Endothelial cell of umbilical vein (primary cell): ENCODE results near the gene MIXL1. TPM values are rescaled to one million over a fixed set of nuclear protein-coding genes. Genes with fewer than 3 reads are reported as not detected.

Experiments used
- BruUV-seq: library from RNA; stranded (reverse); fragments of 400-500 nt; replicated peaks from 2 replicates; lab custom pipeline; 2021; lab: Mats Ljungman, UMichigan
- CTCF ChIA-PET: fragments of 300-600, 350-600 bp; sonication (Branson Sonifier 250); formaldehyde crosslinking; loops from one replicate; lab custom pipeline; 2021; ENCODE audit warnings: antibody characterized with exemption, inconsistent platforms; lab: Charles Lee
- POLR2A ChIA-PET: fragments of 300-600, 350-600 bp; sonication (Branson Sonifier 250); formaldehyde crosslinking; loops from one replicate; lab custom pipeline; 2021; ENCODE audit warnings: antibody characterized with exemption, inconsistent platforms; lab: Charles Lee
- DNase-seq: peaks from one replicate; pipeline ENCODE4 v3.0.0-alpha.2; 2011; ENCODE audit warnings: low read depth, low spot score
- FAIRE-seq: peaks from 2 replicates; lab custom pipeline; 2011; peaks lifted over from hg19 to GRCh38; lab: Jason Lieb, UNC
- H2AFZ ChIP-seq: 2 replicates; pipeline ENCODE4 v1.6.0; 2012; ENCODE audit warnings: low read depth, low read length, control low read depth, inconsistent platforms
- H3K27ac ChIP-seq: 2 replicates; pipeline ENCODE4 v1.5.1; 2011; ENCODE audit warnings: low read depth, mild to moderate bottlenecking, control low read depth, low read length, moderate library complexity; ENCODE audit not compliant: insufficient read depth
- H3K27me3 ChIP-seq, 2 experiments: 2 replicates each; pipeline versions ENCODE4 v1.6.0 to v1.6.1; 2011; ENCODE audit warnings: low read length in 2 of 2, mixed read lengths in 1 of 2; ENCODE audit not compliant: control insufficient read depth in 2 of 2, insufficient read depth in 2 of 2
- H3K36me3 ChIP-seq, 2 experiments: 2 replicates in 1 of 2; 3 replicates in 1 of 2; pipeline ENCODE4 v1.5.1; 2011; ENCODE audit warnings: low read length in 2 of 2, mild to moderate bottlenecking in 1 of 2, moderate library complexity in 1 of 2; ENCODE audit not compliant: control insufficient read depth in 2 of 2, insufficient read depth in 2 of 2; ENCODE audit errors: extremely low read depth in 1 of 2
- H3K4me1 ChIP-seq: 3 replicates; pipeline ENCODE4 v1.5.1; 2011; ENCODE audit warnings: mild to moderate bottlenecking, low read length; ENCODE audit not compliant: control insufficient read depth, insufficient read depth; ENCODE audit errors: extremely low read depth
- H3K4me2 ChIP-seq: 2 replicates; pipeline ENCODE4 v1.6.1; 2011; ENCODE audit warnings: low read length, control low read depth, mixed read lengths; ENCODE audit not compliant: insufficient read depth
- H3K4me3 ChIP-seq, 3 experiments: fragments of 200-600 bp in 1 of 3; sonication (generic), shearing (Covaris generic) in 1 of 3; replicated peaks in 1 of 3; 2 replicates each; pipeline ENCODE4 v1.5.1; 2011 to 2016; ENCODE audit warnings: control low read depth in 3 of 3, low read length in 3 of 3, mild to moderate bottlenecking in 2 of 3, inconsistent platforms in 1 of 3, low read depth in 1 of 3, moderate library complexity in 1 of 3; ENCODE audit not compliant: insufficient read depth in 1 of 3
- H3K79me2 ChIP-seq: 2 replicates; pipeline ENCODE4 v1.6.0; 2012; ENCODE audit warnings: low read length, inconsistent platforms; ENCODE audit not compliant: control insufficient read depth, insufficient read depth
- H3K9ac ChIP-seq: replicated peaks from 2 replicates; pipeline ENCODE3; 2011; ENCODE audit warnings: low read length, control low read depth; ENCODE audit not compliant: insufficient read depth; ENCODE audit errors: extremely low read depth
- H3K9me1 ChIP-seq: replicated peaks from 3 replicates; pipeline ENCODE4 v1.6.0; 2011; ENCODE audit warnings: mild to moderate bottlenecking, low read length; ENCODE audit not compliant: control insufficient read depth, insufficient read depth; ENCODE audit errors: extremely low read depth
- H3K9me3 ChIP-seq: replicated peaks from 2 replicates; pipeline ENCODE4 v1.5.1; 2012; ENCODE audit warnings: low read length, inconsistent platforms; ENCODE audit not compliant: control insufficient read depth, insufficient read depth
- H4K20me1 ChIP-seq: replicated peaks from 2 replicates; pipeline ENCODE3; 2011; ENCODE audit warnings: mild to moderate bottlenecking, low read length; ENCODE audit not compliant: control insufficient read depth, insufficient read depth; ENCODE audit errors: extremely low read depth
- EZH2 ChIP-seq: IDR thresholded peaks from 2 replicates; pipeline ENCODE4 v1.6.1; 2012; ENCODE audit warnings: borderline replicate concordance, low read depth, mild to moderate bottlenecking, moderate library complexity, low read length, inconsistent platforms; ENCODE audit not compliant: severe bottlenecking
- FOS ChIP-seq: IDR thresholded peaks from 2 replicates; pipeline ENCODE4 v1.6.1; 2011; ENCODE audit warnings: mild to moderate bottlenecking, low read length, moderate library complexity, borderline replicate concordance; ENCODE audit not compliant: insufficient read depth
- GATA2 ChIP-seq: IDR thresholded peaks from 2 replicates; pipeline ENCODE4 v1.7.0; 2011; ENCODE audit warnings: low read depth, mild to moderate bottlenecking, moderate library complexity, mixed read lengths, low read length; ENCODE audit not compliant: insufficient read length, insufficient read depth
- JUN ChIP-seq: IDR thresholded peaks from 2 replicates; pipeline ENCODE4 v1.6.1; 2011; ENCODE audit warnings: borderline replicate concordance, low read depth; ENCODE audit not compliant: insufficient read length, insufficient read depth
- MYC ChIP-seq: IDR thresholded peaks from one replicate; pipeline ENCODE4 v1.6.1; 2011; ENCODE audit warnings: mild to moderate bottlenecking, low read depth, low read length
- POLR2A ChIP-seq: IDR thresholded peaks from 2 replicates; pipeline ENCODE4 v1.6.1; 2012; ENCODE audit warnings: low read depth, mild to moderate bottlenecking, control low read depth, low read length
- POLR2AphosphoS5 ChIP-seq: IDR thresholded peaks from 2 replicates; pipeline ENCODE4 v1.6.1; 2012; ENCODE audit warnings: low read depth, mild to moderate bottlenecking, control low read depth, low read length, moderate library complexity; ENCODE audit not compliant: insufficient read depth
- dilution Hi-C: fragments of 300-500 bp; cut with MboI; formaldehyde crosslinking; loops from one replicate; pipeline ENCODE4 v1.15.0; 2019; ENCODE audit warnings: low sequenced_read_pairs; ENCODE audit not compliant: extremely low pct_ligation_motif_present
- intact Hi-C: fragments of 100-400 bp; cut with micrococcal nuclease; formaldehyde crosslinking; loops from one replicate; pipeline ENCODE4 v1.10.0; 2022
- polyA plus RNA-seq, 4 experiments: library from polyadenylated mRNA; depleted of rRNA in 3 of 4; stranded (reverse) in 3 of 4; unstranded in 1 of 4; fragments of >200 nt; gene quantifications; 2 replicates each; pipeline versions ENCODE4 v1.2.1 to v1.2.3, GENCODE V29; 2011 to 2012; ENCODE audit warnings: missing spikeins in 1 of 4
- total RNA-seq: library from RNA; stranded (reverse); gene quantifications from 2 replicates; pipeline ENCODE4 v1.2.3, GENCODE V29; 2021
- TF ChIP-seq, protein P1 (sequence below): IDR thresholded peaks from 2 replicates; pipeline ENCODE4 v1.6.1; 2011; ENCODE audit not compliant: insufficient read depth, insufficient read length
- TF ChIP-seq, protein P2 (sequence below), 2 donors: IDR thresholded peaks; 1 replicate in 1 of 2; 2 replicates in 1 of 2; pipeline ENCODE4 v1.5.1; 2011; ENCODE audit warnings: low read length in 2 of 2, mild to moderate bottlenecking in 2 of 2, moderate library complexity in 2 of 2, control low read depth in 1 of 2, inconsistent platforms in 1 of 2, low read depth in 1 of 2; ENCODE audit not compliant: insufficient read depth in 1 of 2; ENCODE audit errors: extremely low read depth in 1 of 2

MIXL1 gene
- total and polyA plus RNA-seq, 2 donors (not counting 3 experiments of a cell fraction or from before 2014, with no cell fraction given): 0.58 to 1.2 TPM

DNA sequence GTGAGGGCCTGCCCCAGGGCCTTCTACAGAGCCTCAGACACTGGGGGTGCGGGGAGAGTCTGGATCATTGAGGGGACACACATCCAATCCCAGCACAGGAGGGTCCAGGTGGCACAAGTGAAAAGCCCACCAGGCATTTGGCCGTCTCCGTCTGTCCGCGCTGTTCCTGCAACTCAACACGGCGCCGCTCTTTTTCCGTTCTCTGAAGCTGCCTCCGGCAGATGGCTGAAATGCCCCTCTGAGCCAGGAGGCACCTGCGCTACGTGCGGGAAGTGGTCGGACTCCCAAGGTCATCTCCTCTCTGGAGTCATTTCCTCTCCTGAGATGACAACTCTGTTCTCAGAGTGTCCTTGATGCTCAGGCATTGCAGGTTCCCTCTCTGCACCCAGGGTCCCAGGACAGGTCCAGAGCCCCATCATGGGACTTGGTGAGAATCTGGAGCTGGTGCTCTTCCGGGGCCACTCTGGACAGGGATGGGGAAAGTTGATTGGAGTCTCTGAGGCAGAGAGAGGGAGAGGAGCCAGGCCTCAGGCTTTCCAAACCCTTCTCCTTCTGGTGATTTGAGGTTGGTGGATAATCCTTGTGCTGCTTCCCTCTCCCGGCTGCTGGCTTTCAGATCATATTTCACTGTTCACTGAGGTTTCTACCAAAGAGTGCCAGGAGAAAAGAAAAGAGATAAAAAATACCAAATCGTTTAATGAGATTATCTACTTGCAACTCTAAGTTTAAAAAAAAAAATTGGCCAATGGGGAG, 14.0 kb upstream of the MIXL1 start:
- ChIA-PET POLR2A (no interaction called here), CTCF (interaction anchor here (1.7 to 1.8 kb wide), 2 partner anchors 8 to 84 kb away, joined by 4 to 6 read pairs; no protein-coding TSS in a partner anchor)
- no peak overlapping the region for H3K4me3 ChIP-seq
- no peaks in the 10 kb centered on the region for H3K79me2 ChIP-seq
- H3K9me3 ChIP-seq: no peaks in the 10 kb centered on the region
- H4K20me1 ChIP-seq: no peaks in the 10 kb centered on the region
- H3K36me3 ChIP-seq: no peaks in the 10 kb centered on the region
- H3K9me1 ChIP-seq: no peaks in the 10 kb centered on the region
- H3K27ac ChIP-seq: no peak overlapping the region
- no peak overlapping the region for H2AFZ ChIP-seq
- FAIRE-seq: no peak
- no TSS peak for BruUV-seq
- H3K4me1 ChIP-seq: no peaks in the 10 kb centered on the region
- H3K27me3 ChIP-seq: no peaks in the 10 kb centered on the region
- H3K9ac ChIP-seq: no peak overlapping the region
- no peak for TF ChIP-seq MYC
- TF ChIP-seq POLR2AphosphoS5: no peak
- TF ChIP-seq FOS: no peak
- TF ChIP-seq, protein P1, sequence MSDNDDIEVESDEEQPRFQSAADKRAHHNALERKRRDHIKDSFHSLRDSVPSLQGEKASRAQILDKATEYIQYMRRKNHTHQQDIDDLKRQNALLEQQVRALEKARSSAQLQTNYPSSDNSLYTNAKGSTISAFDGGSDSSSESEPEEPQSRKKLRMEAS: no peak
- TF ChIP-seq EZH2: no peak
- no peak overlapping the region for H3K4me2 ChIP-seq
- dilution Hi-C loops (no loop called here), intact Hi-C loops (no loop called here)
- no peak for DNase-seq

DNA sequence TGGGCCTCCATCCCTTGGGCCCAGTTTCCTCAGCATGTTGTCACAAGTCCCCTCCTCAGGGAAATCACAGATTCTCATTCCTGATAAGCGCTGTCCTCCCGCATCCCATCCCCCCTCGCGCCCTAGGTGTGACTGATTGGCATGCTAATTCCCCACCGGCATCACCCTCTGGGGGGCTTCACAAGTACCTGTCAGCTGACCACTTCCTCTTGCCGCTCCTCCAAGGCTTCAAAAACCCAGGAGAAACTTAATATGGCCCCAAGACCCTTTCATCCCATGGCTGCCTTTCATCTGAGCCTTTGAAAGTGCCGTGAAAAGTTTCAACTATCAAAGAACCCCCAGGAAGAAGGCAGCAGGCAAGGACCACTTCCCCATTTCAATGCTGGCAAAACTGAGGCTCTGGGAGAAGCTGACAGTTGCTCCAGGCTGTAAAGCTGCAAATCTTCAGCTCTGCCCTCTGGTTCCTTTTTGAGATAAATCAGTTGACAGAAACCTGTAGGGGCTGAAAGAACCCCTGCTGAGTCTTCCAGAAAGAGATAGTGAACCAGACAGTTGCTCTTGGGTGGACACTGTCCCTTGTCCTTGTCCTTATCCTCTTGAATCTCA, 12.8 kb upstream of the MIXL1 start:
- no peaks in the 10 kb centered on the region for H3K9me3 ChIP-seq
- dilution Hi-C loops: no loop called here
- POLR2A ChIA-PET: no interaction called here

More for the DNA sequence above, 12.8 kb upstream of the MIXL1 start:
- intact Hi-C loops: no loop called here
- H3K4me2 ChIP-seq: no peak overlapping the region
- no peak overlapping the region for H3K9ac ChIP-seq
- CTCF ChIA-PET: interaction anchor here (1.7 to 1.8 kb wide), 2 partner anchors 9 to 85 kb away, joined by 4 to 6 read pairs; no protein-coding TSS in a partner anchor
- H2AFZ ChIP-seq: no peak overlapping the region
- FAIRE-seq (no peak), DNase-seq (no peak)
- H3K4me3 ChIP-seq: no peak overlapping the region
- no peaks in the 10 kb centered on the region for H3K36me3 ChIP-seq
- no TSS peak for BruUV-seq
- H3K27me3 ChIP-seq: no peaks in the 10 kb centered on the region
- H3K4me1 ChIP-seq: no peaks in the 10 kb centered on the region
- TF ChIP-seq FOS: no peak
- no peak for TF ChIP-seq MYC
- TF ChIP-seq EZH2: no peak
- TF ChIP-seq, protein P1: no peak
- no peak for TF ChIP-seq GATA2
- TF ChIP-seq, protein P2, sequence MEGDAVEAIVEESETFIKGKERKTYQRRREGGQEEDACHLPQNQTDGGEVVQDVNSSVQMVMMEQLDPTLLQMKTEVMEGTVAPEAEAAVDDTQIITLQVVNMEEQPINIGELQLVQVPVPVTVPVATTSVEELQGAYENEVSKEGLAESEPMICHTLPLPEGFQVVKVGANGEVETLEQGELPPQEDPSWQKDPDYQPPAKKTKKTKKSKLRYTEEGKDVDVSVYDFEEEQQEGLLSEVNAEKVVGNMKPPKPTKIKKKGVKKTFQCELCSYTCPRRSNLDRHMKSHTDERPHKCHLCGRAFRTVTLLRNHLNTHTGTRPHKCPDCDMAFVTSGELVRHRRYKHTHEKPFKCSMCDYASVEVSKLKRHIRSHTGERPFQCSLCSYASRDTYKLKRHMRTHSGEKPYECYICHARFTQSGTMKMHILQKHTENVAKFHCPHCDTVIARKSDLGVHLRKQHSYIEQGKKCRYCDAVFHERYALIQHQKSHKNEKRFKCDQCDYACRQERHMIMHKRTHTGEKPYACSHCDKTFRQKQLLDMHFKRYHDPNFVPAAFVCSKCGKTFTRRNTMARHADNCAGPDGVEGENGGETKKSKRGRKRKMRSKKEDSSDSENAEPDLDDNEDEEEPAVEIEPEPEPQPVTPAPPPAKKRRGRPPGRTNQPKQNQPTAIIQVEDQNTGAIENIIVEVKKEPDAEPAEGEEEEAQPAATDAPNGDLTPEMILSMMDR (IDR thresholded peaks at IDR 0.05; ENCODE audit: extremely low read depth in 1 of 2, insufficient read depth in 1 of 2, low read depth in 1 of 2, low read length in 2 of 2): no peak
- no peak for TF ChIP-seq JUN
- no peak for TF ChIP-seq POLR2AphosphoS5
- TF ChIP-seq POLR2A: no peak
- H4K20me1 ChIP-seq: no peaks in the 10 kb centered on the region
- H3K79me2 ChIP-seq: no peaks in the 10 kb centered on the region
- H3K9me1 ChIP-seq: no peaks in the 10 kb centered on the region
- H3K27ac ChIP-seq: no peak overlapping the region
